ENCODE results near the gene ARHGAP26.

ARHGAP26 gene

GRCh38 chr5:142769793-142770649 lies at the start of gene ARHGAP26:
Gene ARHGAP26 (plus strand): TSS chr5:142770377. CDS start chr5:142770762, 385 bp downstream.
- TF ChIP-seq CTCF (IDR thresholded peaks at IDR 0.05; ENCODE audit: borderline replicate concordance, insufficient read depth, low read depth, low read length): 0 out of 2 replicates have a peak, but pooled peaks have one; percentile 5
- peak within 1 kb of the TSS; percentile 47 for H3K4me3 ChIP-seq (ENCODE audit: low read depth, low read length)

GRCh38 chr5:142720641-142721271 lies 49.4 kb upstream of the ARHGAP26 start:
- TF ChIP-seq CTCF (IDR thresholded peaks at IDR 0.05; ENCODE audit: borderline replicate concordance, insufficient read depth, low read depth, low read length): no peak
- no peak overlapping the region for H3K4me3 ChIP-seq (ENCODE audit: low read depth, low read length)

- no peak for TF ChIP-seq CTCF (IDR thresholded peaks at IDR 0.05; ENCODE audit: borderline replicate concordance, insufficient read depth, low read depth, low read length)
- H3K4me3 ChIP-seq (ENCODE audit: low read depth, low read length): no peak overlapping the region
These were observed 48.0 kb upstream of the ARHGAP26 start for GRCh38 chr5:142722146-142722545.

GRCh38 chr5:142722896-142723295 lies 47.3 kb upstream of the ARHGAP26 start:
- H3K4me3 ChIP-seq (ENCODE audit: low read depth, low read length): no peak overlapping the region
- no peak for TF ChIP-seq CTCF (IDR thresholded peaks at IDR 0.05; ENCODE audit: borderline replicate concordance, insufficient read depth, low read depth, low read length)

- no peak for TF ChIP-seq CTCF (IDR thresholded peaks at IDR 0.05; ENCODE audit: borderline replicate concordance, insufficient read depth, low read depth, low read length)
- H3K4me3 ChIP-seq (ENCODE audit: low read depth, low read length): no peak overlapping the region
These were observed 45.4 kb upstream of the ARHGAP26 start for GRCh38 chr5:142724821-142725220.

- no peak for TF ChIP-seq CTCF (IDR thresholded peaks at IDR 0.05; ENCODE audit: borderline replicate concordance, insufficient read depth, low read depth, low read length)
- no peak overlapping the region for H3K4me3 ChIP-seq (ENCODE audit: low read depth, low read length)
These were observed 44.7 kb upstream of the ARHGAP26 start for GRCh38 chr5:142725231-142726187.
